OCI-LY7 (cell line): Measurements from ENCODE around the gene SPIRE2. TPM values are rescaled to one million over a fixed set of nuclear protein-coding genes. Genes with fewer than 3 reads are reported as not detected.

Experiments
- BruUV-seq: library from RNA; stranded (reverse); fragments of 400-500 nt; replicated peaks from 2 replicates; lab custom pipeline; 2021; lab: Mats Ljungman, UMichigan
- CTCF ChIA-PET: fragments of 300-600 bp; sonication (Branson Sonifier 250); formaldehyde crosslinking; loops from one replicate; lab custom pipeline; 2022; ENCODE audit warnings: antibody characterized with exemption; ENCODE audit not compliant: unreplicated experiment; lab: Charles Lee
- POLR2A ChIA-PET: fragments of 300-600 bp; sonication (Branson Sonifier 250); formaldehyde crosslinking; loops from one replicate; lab custom pipeline; 2022; ENCODE audit warnings: antibody characterized with exemption; lab: Charles Lee
- DNase-seq: peaks from one replicate; pipeline ENCODE4 v3.0.0-alpha.2; 2015; ENCODE audit warnings: low spot score
- H2AFZ ChIP-seq: fragments of 200-600 bp; sonication (generic), shearing (Covaris generic); 2 replicates; pipeline ENCODE4 v1.6.1; 2014; ENCODE audit warnings: mild to moderate bottlenecking, antibody characterized with exemption, low read length, moderate library complexity
- H3K27ac ChIP-seq: fragments of 200-600 bp; sonication (generic); 2 replicates; pipeline ENCODE4 v1.5.1; 2014; ENCODE audit warnings: mixed run types, low read depth, mild to moderate bottlenecking, moderate library complexity, low read length, inconsistent platforms; ENCODE audit not compliant: poor library complexity, severe bottlenecking
- H3K36me3 ChIP-seq: fragments of 200-600 bp; sonication (generic); 2 replicates; pipeline ENCODE4 v1.6.1; 2014; ENCODE audit warnings: mild to moderate bottlenecking, antibody characterized with exemption, low read length, moderate library complexity, mixed read lengths; ENCODE audit not compliant: insufficient read depth
- H3K4me1 ChIP-seq: fragments of 200-600 bp; sonication (generic); 2 replicates; pipeline ENCODE4 v1.5.1; 2014; ENCODE audit warnings: mild to moderate bottlenecking, low read length; ENCODE audit not compliant: insufficient read depth, poor library complexity, severe bottlenecking
- H3K4me2 ChIP-seq: fragments of 200-600 bp; sonication (generic); 2 replicates; pipeline ENCODE4 v1.6.1; 2014; ENCODE audit warnings: mild to moderate bottlenecking, low read length
- H3K4me3 ChIP-seq: fragments of 200-600 bp; sonication (generic); 2 replicates; pipeline ENCODE4 v1.5.1; 2014; ENCODE audit warnings: mild to moderate bottlenecking, low read depth, low read length; ENCODE audit not compliant: poor library complexity, severe bottlenecking
- H3K79me2 ChIP-seq: fragments of 200-600 bp; sonication (generic); 2 replicates; pipeline ENCODE4 v1.6.1; 2016; ENCODE audit warnings: low read depth, mild to moderate bottlenecking, low read length, moderate library complexity, mixed read lengths; ENCODE audit not compliant: insufficient read depth
- H3K9me2 ChIP-seq: fragments of 200-600 bp; sonication (generic); 2 replicates; pipeline ENCODE4 v1.6.1; 2016; ENCODE audit warnings: mild to moderate bottlenecking, low read length, mixed read lengths; ENCODE audit not compliant: insufficient read depth
- H3K9me3 ChIP-seq: fragments of 200-600 bp; sonication (generic); 2 replicates; pipeline ENCODE4 v1.6.1; 2014; ENCODE audit warnings: mild to moderate bottlenecking, mixed run types, low read length, mixed read lengths
- H4K20me1 ChIP-seq: fragments of 200-600 bp; sonication (generic); 2 replicates; pipeline ENCODE4 v1.6.1; 2014; ENCODE audit warnings: mild to moderate bottlenecking, antibody characterized with exemption, low read length, moderate library complexity, mixed read lengths; ENCODE audit not compliant: insufficient read depth
- EZH2phosphoT487 ChIP-seq: fragments of 200-600 bp; sonication (generic); IDR thresholded peaks from 2 replicates; pipeline ENCODE4 v1.6.1; 2018; ENCODE audit warnings: low read depth, borderline replicate concordance, mild to moderate bottlenecking, mixed run types, antibody characterized with exemption, low read length, moderate library complexity, mixed read lengths
- intact Hi-C: fragments of 100-400 bp; cut with micrococcal nuclease; formaldehyde crosslinking; loops from one replicate; pipeline ENCODE4 v1.10.0; 2022; ENCODE audit not compliant: unreplicated experiment
- total RNA-seq, 2 experiments: library from RNA; depleted of rRNA in 1 of 2; stranded (reverse); fragments of >200 nt in 1 of 2; shearing (Covaris generic) in 1 of 2; gene quantifications; 2 replicates each; pipeline ENCODE4 v1.2.3, GENCODE V29; 2014 to 2022
- TF ChIP-seq, protein P1 (sequence below): fragments of 200-600 bp; sonication (generic); conservative IDR thresholded peaks from 2 replicates; pipeline ENCODE4 v1.5.1; 2014; ENCODE audit warnings: mild to moderate bottlenecking, antibody characterized with exemption, low read length, moderate library complexity, mixed read lengths

SPIRE2 gene
- total RNA-seq, 2 experiments from 2014 or later, result 7.1 to 48.5 TPM

DNA sequence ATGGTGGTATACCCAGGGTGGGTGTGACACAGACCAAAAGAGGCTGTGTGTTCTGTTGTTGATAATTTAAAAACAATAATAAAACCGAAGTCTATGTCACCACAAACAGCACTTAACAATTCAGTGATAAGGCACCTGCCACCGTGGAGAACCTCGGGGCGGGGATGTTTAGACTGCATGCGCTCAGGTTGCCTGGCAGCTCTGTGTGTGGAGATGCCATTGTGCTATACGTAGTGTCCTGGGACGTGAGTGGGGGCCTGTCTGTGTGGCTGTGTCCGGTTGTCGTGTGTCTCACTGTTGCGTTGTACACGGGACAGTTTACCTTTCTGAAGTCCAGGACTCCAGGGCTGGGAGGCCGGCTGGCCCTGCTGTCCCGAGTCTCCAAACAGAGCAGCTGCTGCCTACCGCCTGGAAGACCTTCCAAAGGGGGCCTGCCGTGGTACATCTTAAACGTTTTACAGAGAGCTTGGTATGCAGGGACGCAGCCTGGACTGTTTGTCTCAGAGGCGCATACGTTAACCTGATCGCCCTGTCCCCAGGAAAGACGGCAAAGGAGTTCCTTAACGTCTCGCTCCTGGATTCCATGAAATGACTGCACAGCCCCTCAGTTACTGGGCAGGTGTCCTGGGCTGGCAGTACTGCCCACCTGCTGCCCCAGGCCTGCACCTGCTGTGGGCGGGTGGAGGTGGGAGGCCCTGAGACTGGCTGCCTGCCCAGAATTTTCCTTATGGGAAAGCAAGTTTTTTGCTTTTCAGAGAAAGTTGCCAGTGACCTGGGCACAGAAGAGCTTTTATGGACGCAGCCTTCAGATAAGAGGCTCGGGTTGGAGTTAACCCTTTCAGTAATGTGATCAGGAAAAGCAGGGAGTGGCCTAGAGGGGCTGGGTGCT, 19.0 kb downstream of the SPIRE2 start:
- no peaks in the 10 kb centered on the region for H3K79me2 ChIP-seq
- DNase-seq, result no peak
- BruUV-seq, result no TSS peak
- H3K4me3 ChIP-seq, result no peak overlapping the region
- TF ChIP-seq EZH2phosphoT487, result no peak
- TF ChIP-seq, protein P1, sequence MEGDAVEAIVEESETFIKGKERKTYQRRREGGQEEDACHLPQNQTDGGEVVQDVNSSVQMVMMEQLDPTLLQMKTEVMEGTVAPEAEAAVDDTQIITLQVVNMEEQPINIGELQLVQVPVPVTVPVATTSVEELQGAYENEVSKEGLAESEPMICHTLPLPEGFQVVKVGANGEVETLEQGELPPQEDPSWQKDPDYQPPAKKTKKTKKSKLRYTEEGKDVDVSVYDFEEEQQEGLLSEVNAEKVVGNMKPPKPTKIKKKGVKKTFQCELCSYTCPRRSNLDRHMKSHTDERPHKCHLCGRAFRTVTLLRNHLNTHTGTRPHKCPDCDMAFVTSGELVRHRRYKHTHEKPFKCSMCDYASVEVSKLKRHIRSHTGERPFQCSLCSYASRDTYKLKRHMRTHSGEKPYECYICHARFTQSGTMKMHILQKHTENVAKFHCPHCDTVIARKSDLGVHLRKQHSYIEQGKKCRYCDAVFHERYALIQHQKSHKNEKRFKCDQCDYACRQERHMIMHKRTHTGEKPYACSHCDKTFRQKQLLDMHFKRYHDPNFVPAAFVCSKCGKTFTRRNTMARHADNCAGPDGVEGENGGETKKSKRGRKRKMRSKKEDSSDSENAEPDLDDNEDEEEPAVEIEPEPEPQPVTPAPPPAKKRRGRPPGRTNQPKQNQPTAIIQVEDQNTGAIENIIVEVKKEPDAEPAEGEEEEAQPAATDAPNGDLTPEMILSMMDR, result no peak
- H3K4me2 ChIP-seq, result no peak overlapping the region
- H3K36me3 ChIP-seq, result no peaks in the 10 kb centered on the region
- H3K9me3 ChIP-seq, result no peaks in the 10 kb centered on the region
- no peak overlapping the region for H3K27ac ChIP-seq
- no peaks in the 10 kb centered on the region for H3K9me2 ChIP-seq
- intact Hi-C loops, result no loop called here
- H2AFZ ChIP-seq, result no peak overlapping the region
- POLR2A ChIA-PET, result no interaction called here
- H4K20me1 ChIP-seq, result no peaks in the 10 kb centered on the region
- CTCF ChIA-PET, result no interaction called here
- peaks cover 39% of the 10 kb centered on the region for H3K4me1 ChIP-seq

- BruUV-seq, result no TSS peak
- POLR2A ChIA-PET, result no interaction called here
- CTCF ChIA-PET, result no interaction called here
Observed at GRCh38 chr16:89847940-89848297, 19.6 kb downstream of the SPIRE2 start.

More at GRCh38 chr16:89847940-89848297, 19.6 kb downstream of the SPIRE2 start:
- no peaks in the 10 kb centered on the region for H3K9me2 ChIP-seq
- no peaks in the 10 kb centered on the region for H3K9me3 ChIP-seq
- H3K4me1 ChIP-seq, result peaks cover 33% of the 10 kb centered on the region
- no peak overlapping the region for H3K4me3 ChIP-seq
- no peaks in the 10 kb centered on the region for H4K20me1 ChIP-seq
- no peak overlapping the region for H2AFZ ChIP-seq
- intact Hi-C loops, result no loop called here
- no peaks in the 10 kb centered on the region for H3K36me3 ChIP-seq
- no peaks in the 10 kb centered on the region for H3K79me2 ChIP-seq
- no peak overlapping the region for H3K27ac ChIP-seq
- TF ChIP-seq, protein P1, result no peak
- TF ChIP-seq EZH2phosphoT487, result no peak
- H3K4me2 ChIP-seq, result no peak overlapping the region
- DNase-seq, result no peak
